Suprapubic skin (tissue), 4 donors: Measurements from ENCODE around the gene RPS28. TPM values are rescaled to one million over a fixed set of nuclear protein-coding genes. Genes with fewer than 3 reads are reported as not detected.

Experiments used
- DNase-seq, 2 donors: peaks; one replicate each; pipeline ENCODE4 v3.0.0-alpha.2; 2019; ENCODE audit warnings: low spot score in 2 of 2
- H3K27ac ChIP-seq: fragments of 200-600 bp; sonication (generic); one replicate; pipeline ENCODE4 v1.5.1; 2019
- H3K27me3 ChIP-seq: fragments of 200-600 bp; sonication (generic); one replicate; pipeline ENCODE4 v1.5.1; 2019
- H3K36me3 ChIP-seq: fragments of 200-600 bp; sonication (generic); one replicate; pipeline ENCODE4 v1.5.1; 2019
- H3K4me1 ChIP-seq: fragments of 200-600 bp; sonication (generic); one replicate; pipeline ENCODE4 v1.5.1; 2019
- H3K4me3 ChIP-seq: fragments of 200-600 bp; sonication (generic); one replicate; pipeline ENCODE4 v1.5.1; 2019; ENCODE audit warnings: mild to moderate bottlenecking
- H3K9me3 ChIP-seq: fragments of 200-600 bp; sonication (generic); one replicate; pipeline ENCODE4 v1.5.1; 2019
- EP300 ChIP-seq: sonication (generic); formaldehyde crosslinking; IDR thresholded peaks from one replicate; pipeline ENCODE4 v1.6.1; 2017; ENCODE audit warnings: antibody characterized with exemption
- POLR2A ChIP-seq, 2 donors: fragments of 450-650 bp; IDR thresholded peaks; one replicate each; pipeline ENCODE4 v1.6.1; 2017; ENCODE audit warnings: antibody characterized with exemption in 2 of 2, mild to moderate bottlenecking in 2 of 2, moderate library complexity in 2 of 2
- POLR2AphosphoS5 ChIP-seq, 3 donors: sonication (generic); formaldehyde crosslinking; IDR thresholded peaks; one replicate each; pipeline ENCODE4 v1.6.1; 2017; ENCODE audit warnings: antibody characterized with exemption in 3 of 3
- WGBS: methylation state at CpG from one replicate; pipeline ENCODE4 v1.1.5; 2018; 5-methylcytosine and 5-hydroxymethylcytosine counted together
- total RNA-seq, 4 donors: library from RNA; depleted of rRNA; stranded (reverse); fragments of >200 nt; gene quantifications; one replicate each; pipeline ENCODE4 v1.1.0, GENCODE V29; 2016
- TF ChIP-seq, protein P1 (sequence below), 2 donors: fragments of 200-600 bp in 1 of 2; fragments of 450-650 bp in 1 of 2; sonication (generic) in 1 of 2; IDR thresholded peaks; one replicate each; pipeline ENCODE4 v1.5.1; 2016 to 2019; ENCODE audit warnings: antibody characterized with exemption in 2 of 2, mild to moderate bottlenecking in 1 of 2, moderate library complexity in 1 of 2

The RPS28 gene
- total RNA-seq, 4 donors from 2014 or later = 464 to 1,363 (median 834) TPM

DNA sequence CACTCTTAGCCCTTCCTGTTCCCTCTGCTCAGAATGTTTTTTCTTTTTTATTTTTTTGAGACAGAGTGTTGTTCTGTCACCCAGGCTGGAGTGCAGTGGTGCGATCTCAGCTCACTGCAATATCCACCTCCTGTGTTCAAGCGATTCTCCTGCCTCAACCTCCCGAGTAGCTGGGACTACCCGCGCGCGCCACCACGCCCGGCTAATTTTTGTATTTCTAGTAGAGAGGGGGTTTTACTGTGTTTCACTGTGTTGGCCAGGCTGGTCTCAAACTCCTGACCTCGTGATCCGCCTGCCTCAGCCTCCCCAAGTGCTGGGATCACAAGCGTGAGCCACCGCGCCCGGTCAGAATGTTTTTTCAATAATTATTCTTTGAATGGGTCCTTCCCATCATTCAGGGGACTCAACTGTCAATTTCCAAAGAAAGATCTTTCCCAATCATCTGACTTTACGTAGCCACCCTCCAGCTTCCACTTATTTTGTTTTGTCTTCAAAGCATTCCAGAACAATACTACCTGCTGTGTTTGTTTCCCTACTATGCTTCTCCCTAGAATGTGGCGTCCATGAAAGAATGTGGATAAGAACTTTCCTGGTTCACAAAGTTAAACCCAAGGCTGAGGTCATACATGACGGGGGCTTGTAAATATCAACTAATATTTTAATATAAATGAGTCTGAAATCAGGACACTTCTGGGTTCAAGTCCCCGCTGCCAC lies 1.3 kb upstream of the RPS28 start:
- H3K9me3 ChIP-seq = no peaks in the 10 kb centered on the region
- WGBS = 83% methylated on average over 19 of the region's 19 CpGs
- peaks cover 30% of the 10 kb centered on the region for H3K36me3 ChIP-seq
- no peak for TF ChIP-seq POLR2AphosphoS5 (IDR thresholded peaks at IDR 0.05)
- no peak for TF ChIP-seq EP300
- H3K27ac ChIP-seq = no peak overlapping the region
- peaks cover 40% of the 10 kb centered on the region for H3K4me1 ChIP-seq
- H3K4me3 ChIP-seq = peak overlapping the region; percentile 80
- DNase-seq = no peak
- no peaks in the 10 kb centered on the region for H3K27me3 ChIP-seq

GRCh38 chr19:8320564-8321066 lies 681 bp upstream of the RPS28 start:
- H3K27me3 ChIP-seq = no peaks in the 10 kb centered on the region
- no peaks in the 10 kb centered on the region for H3K9me3 ChIP-seq
- WGBS = 0% methylated on average over 15 of the region's 16 CpGs
- H3K4me1 ChIP-seq = peaks cover 40% of the 10 kb centered on the region
- H3K27ac ChIP-seq = peak overlapping the region; percentile 89
- TF ChIP-seq, protein P1, sequence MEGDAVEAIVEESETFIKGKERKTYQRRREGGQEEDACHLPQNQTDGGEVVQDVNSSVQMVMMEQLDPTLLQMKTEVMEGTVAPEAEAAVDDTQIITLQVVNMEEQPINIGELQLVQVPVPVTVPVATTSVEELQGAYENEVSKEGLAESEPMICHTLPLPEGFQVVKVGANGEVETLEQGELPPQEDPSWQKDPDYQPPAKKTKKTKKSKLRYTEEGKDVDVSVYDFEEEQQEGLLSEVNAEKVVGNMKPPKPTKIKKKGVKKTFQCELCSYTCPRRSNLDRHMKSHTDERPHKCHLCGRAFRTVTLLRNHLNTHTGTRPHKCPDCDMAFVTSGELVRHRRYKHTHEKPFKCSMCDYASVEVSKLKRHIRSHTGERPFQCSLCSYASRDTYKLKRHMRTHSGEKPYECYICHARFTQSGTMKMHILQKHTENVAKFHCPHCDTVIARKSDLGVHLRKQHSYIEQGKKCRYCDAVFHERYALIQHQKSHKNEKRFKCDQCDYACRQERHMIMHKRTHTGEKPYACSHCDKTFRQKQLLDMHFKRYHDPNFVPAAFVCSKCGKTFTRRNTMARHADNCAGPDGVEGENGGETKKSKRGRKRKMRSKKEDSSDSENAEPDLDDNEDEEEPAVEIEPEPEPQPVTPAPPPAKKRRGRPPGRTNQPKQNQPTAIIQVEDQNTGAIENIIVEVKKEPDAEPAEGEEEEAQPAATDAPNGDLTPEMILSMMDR (IDR thresholded peaks at IDR 0.05) = no peak
- TF ChIP-seq EP300 = no peak
- TF ChIP-seq POLR2A (IDR thresholded peaks at IDR 0.05) = no peak
- no peak for TF ChIP-seq POLR2AphosphoS5 (IDR thresholded peaks at IDR 0.05)
- peak overlapping the region; percentile 80 for H3K4me3 ChIP-seq
- DNase-seq = no peak
- peaks cover 24% of the 10 kb centered on the region for H3K36me3 ChIP-seq

GRCh38 chr19:8321986-8322637 lies 816 bp downstream of the RPS28 start:
- H3K27ac ChIP-seq = peak overlapping the region; percentile 89
- no peaks in the 10 kb centered on the region for H3K27me3 ChIP-seq
- no peak for TF ChIP-seq POLR2A (IDR thresholded peaks at IDR 0.05)
- TF ChIP-seq, protein P1 (IDR thresholded peaks at IDR 0.05) = no peak
- no peak for TF ChIP-seq EP300
- TF ChIP-seq POLR2AphosphoS5 (IDR thresholded peaks at IDR 0.05) = no peak
- no peaks in the 10 kb centered on the region for H3K9me3 ChIP-seq
- 18% methylated on average over 28 of the region's 30 CpGs for WGBS
- peak overlapping the region; percentile 80 for H3K4me3 ChIP-seq
- DNase-seq = no peak
- H3K36me3 ChIP-seq = peaks cover 12% of the 10 kb centered on the region
- H3K4me1 ChIP-seq = peaks cover 40% of the 10 kb centered on the region

GRCh38 chr19:8322638-8322997 lies 1.3 kb downstream of the RPS28 start:
- no peak overlapping the region for H3K27ac ChIP-seq
- H3K27me3 ChIP-seq = no peaks in the 10 kb centered on the region
- H3K4me1 ChIP-seq = peaks cover 40% of the 10 kb centered on the region
- no peaks in the 10 kb centered on the region for H3K9me3 ChIP-seq
- peaks cover 12% of the 10 kb centered on the region for H3K36me3 ChIP-seq
- H3K4me3 ChIP-seq = peak overlapping the region; percentile 80
- TF ChIP-seq POLR2A (IDR thresholded peaks at IDR 0.05) = no peak
- no peak for TF ChIP-seq POLR2AphosphoS5 (IDR thresholded peaks at IDR 0.05)
- TF ChIP-seq, protein P1 (IDR thresholded peaks at IDR 0.05) = no peak
- no peak for TF ChIP-seq EP300
- DNase-seq = no peak
- WGBS = 55% methylated on average over 5 of the region's 7 CpGs

DNA sequence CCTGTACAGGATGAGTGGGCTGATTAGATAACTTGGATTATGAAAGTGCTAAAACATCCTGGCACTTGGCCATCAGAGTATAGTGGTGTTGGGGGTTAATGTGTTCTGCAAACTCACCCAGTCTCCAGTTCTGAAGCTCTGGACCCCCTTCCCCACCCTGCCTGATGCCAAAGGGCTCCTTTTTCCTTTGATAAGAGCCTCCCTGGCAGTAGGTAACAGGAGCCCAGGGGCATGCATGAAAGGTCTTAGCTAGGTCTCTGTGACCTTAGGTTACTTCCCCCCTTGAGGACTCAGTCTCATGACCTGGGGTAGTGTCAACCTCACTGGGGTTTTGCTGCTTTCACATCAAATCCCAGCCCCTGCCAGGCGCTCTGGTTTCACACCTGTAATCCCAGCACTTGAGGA lies 2.5 kb downstream of the RPS28 start:
- Histone ChIP-seq H3K36me3 (peaks cover 12% of the 10 kb centered on the region), H3K9me3 (no peaks in the 10 kb centered on the region), H3K4me3 (no peak overlapping the region), H3K27me3 (no peaks in the 10 kb centered on the region), H3K4me1 (peaks cover 40% of the 10 kb centered on the region), H3K27ac (no peak overlapping the region)
- TF ChIP-seq, protein P1 (IDR thresholded peaks at IDR 0.05) = no peak
- TF ChIP-seq EP300 (no peak), POLR2A (IDR thresholded peaks at IDR 0.05) (no peak), POLR2AphosphoS5 (IDR thresholded peaks at IDR 0.05) (no peak)
- DNase-seq = no peak
- 100% methylated on average over 1 of the region's 1 CpG for WGBS
